Endothelial cell (in vitro differentiated cells): ENCODE results near the gene PFN2. TPM values are rescaled to one million over a fixed set of nuclear protein-coding genes. Genes with fewer than 3 reads are reported as not detected.
"Not testable (repeated sequence)": the region's sequence is repeated elsewhere in the genome, so short reads cannot be mapped to it uniquely, and the experiment has no call there.

Source experiments
- DNase-seq: peaks from one replicate; pipeline ENCODE4 v3.0.0; 2021; ENCODE audit warnings: low spot score
- H3K27ac Mint-ChIP-seq: one replicate; pipeline ENCODE4 v1.8.0; 2021; ENCODE audit warnings: mixed read lengths, inconsistent platforms; ENCODE audit not compliant: unreplicated experiment
- H3K27me3 Mint-ChIP-seq: one replicate; pipeline ENCODE4 v1.8.0; 2021; ENCODE audit warnings: mild to moderate bottlenecking, moderate library complexity, mixed read lengths, inconsistent platforms; ENCODE audit not compliant: unreplicated experiment
- H3K36me3 Mint-ChIP-seq: one replicate; pipeline ENCODE4 v1.8.0; 2021; ENCODE audit warnings: mild to moderate bottlenecking, low read depth, mixed read lengths, inconsistent platforms; ENCODE audit not compliant: unreplicated experiment
- H3K4me1 Mint-ChIP-seq: one replicate; pipeline ENCODE4 v1.8.0; 2021; ENCODE audit warnings: mild to moderate bottlenecking, mixed read lengths, inconsistent platforms; ENCODE audit not compliant: unreplicated experiment
- H3K4me3 Mint-ChIP-seq: one replicate; pipeline ENCODE4 v1.8.0; 2021; ENCODE audit warnings: mild to moderate bottlenecking, mixed read lengths, inconsistent platforms; ENCODE audit not compliant: unreplicated experiment
- H3K9me3 Mint-ChIP-seq: one replicate; pipeline ENCODE4 v1.8.0; 2021; ENCODE audit warnings: mixed read lengths, inconsistent platforms; ENCODE audit not compliant: unreplicated experiment
- CTCF ChIP-seq: fragments of 200-600 bp; sonication (generic); IDR thresholded peaks from one replicate; pipeline ENCODE4 v1.5.0; 2021; ENCODE audit warnings: antibody characterized with exemption; ENCODE audit not compliant: unreplicated experiment
- total RNA-seq: library from RNA; stranded (reverse); fragmentation: NEBNext Ultra II Directional; extraction: Animal tissue kit (Norgen Biotek cat#: 25700); gene quantifications from one replicate; pipeline ENCODE4 v1.2.1, GENCODE V29; 2021; ENCODE audit not compliant: unreplicated experiment

Gene PFN2
- total RNA-seq, 1 donor from 2014 or later: 102 TPM

GRCh38 chr3:149990423-149990948, 19.8 kb upstream of the PFN2 start:
- H3K4me1 Mint-ChIP-seq: no peaks in the 10 kb centered on the region
- no peak for DNase-seq

GRCh38 chr3:149989307-149989706, 18.6 kb upstream of the PFN2 start:
- Mint-ChIP-seq H3K9me3 (no peaks in the 10 kb centered on the region), H3K27me3 (no peaks in the 10 kb centered on the region), H3K36me3 (no peaks in the 10 kb centered on the region), H3K4me1 (no peaks in the 10 kb centered on the region), H3K27ac (no peak overlapping the region), H3K4me3 (no peak overlapping the region)
- DNase-seq: no peak
- no peak for TF ChIP-seq CTCF

More at GRCh38 chr3:149990423-149990948, 19.8 kb upstream of the PFN2 start:
- Mint-ChIP-seq H3K36me3 (no peaks in the 10 kb centered on the region), H3K27ac (no peak overlapping the region), H3K9me3 (no peaks in the 10 kb centered on the region), H3K4me3 (no peak overlapping the region), H3K27me3 (no peaks in the 10 kb centered on the region)
- TF ChIP-seq CTCF: no peak

- Mint-ChIP-seq H3K36me3 (no peaks in the 10 kb centered on the region), H3K27me3 (no peaks in the 10 kb centered on the region), H3K4me1 (no peaks in the 10 kb centered on the region), H3K27ac (no peak overlapping the region), H3K4me3 (no peak overlapping the region), H3K9me3 (no peaks in the 10 kb centered on the region)
- DNase-seq: no peak
- no peak for TF ChIP-seq CTCF
Observed at GRCh38 chr3:149983628-149984027, 12.9 kb upstream of the PFN2 start.

- not testable (repeated sequence) for H3K4me3 Mint-ChIP-seq, DNase-seq, H3K9me3 Mint-ChIP-seq, H3K27me3 Mint-ChIP-seq, H3K36me3 Mint-ChIP-seq, H3K27ac Mint-ChIP-seq, H3K4me1 Mint-ChIP-seq
Observed at GRCh38 chr3:149983053-149983452, 12.4 kb upstream of the PFN2 start.

- not testable (repeated sequence) for H3K4me1 Mint-ChIP-seq, H3K4me3 Mint-ChIP-seq, DNase-seq, H3K27ac Mint-ChIP-seq, H3K36me3 Mint-ChIP-seq, H3K27me3 Mint-ChIP-seq, H3K9me3 Mint-ChIP-seq
Observed at GRCh38 chr3:149981979-149982378, 11.3 kb upstream of the PFN2 start.

- Mint-ChIP-seq H3K9me3 (no peaks in the 10 kb centered on the region), H3K27ac (no peak overlapping the region), H3K27me3 (no peaks in the 10 kb centered on the region), H3K4me3 (no peak overlapping the region), H3K4me1 (peaks cover 1% of the 10 kb centered on the region), H3K36me3 (no peaks in the 10 kb centered on the region)
- DNase-seq: no peak
- no peak for TF ChIP-seq CTCF
Observed at GRCh38 chr3:149977386-149977785, 6.7 kb upstream of the PFN2 start.
